Left kidney (tissue), 2 donors: Measurements from ENCODE around the gene GAS2L1. TPM values are rescaled to one million over a fixed set of nuclear protein-coding genes. Genes with fewer than 3 reads are reported as not detected.

Source experiments
- DNase-seq: peaks from one replicate; pipeline ENCODE4 v3.0.0-alpha.2; 2013
- polyA plus RNA-seq: library from polyadenylated mRNA; unstranded; fragments of 120-200 nt; gene quantifications from one replicate; pipeline ENCODE4 v1.2.1, GENCODE V29; 2013; ENCODE audit not compliant: insufficient read length

The GAS2L1 gene
- polyA plus RNA-seq, 1 donor, result 5.9 TPM

DNA sequence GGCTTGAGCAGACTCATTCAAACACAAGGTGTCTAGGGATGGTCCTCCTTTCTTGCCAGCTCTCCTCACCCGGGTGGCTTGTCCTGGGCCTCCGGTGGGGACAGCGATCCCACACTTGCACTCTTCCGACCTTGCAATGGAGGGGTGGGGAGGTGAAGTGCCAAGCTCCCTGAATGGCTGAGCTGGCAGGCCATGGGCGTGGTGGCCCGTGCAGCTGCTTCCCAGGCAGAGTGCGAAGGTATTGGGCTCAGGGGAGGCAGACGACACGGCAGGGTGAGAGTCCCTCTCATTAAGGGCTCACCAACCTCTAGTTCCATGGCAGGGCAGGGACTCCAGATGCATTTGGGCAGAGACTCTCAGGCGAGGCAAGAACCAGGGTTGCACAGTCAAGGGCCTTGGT, 20.0 kb downstream of the GAS2L1 start:
- DNase-seq, result no peak

DNA sequence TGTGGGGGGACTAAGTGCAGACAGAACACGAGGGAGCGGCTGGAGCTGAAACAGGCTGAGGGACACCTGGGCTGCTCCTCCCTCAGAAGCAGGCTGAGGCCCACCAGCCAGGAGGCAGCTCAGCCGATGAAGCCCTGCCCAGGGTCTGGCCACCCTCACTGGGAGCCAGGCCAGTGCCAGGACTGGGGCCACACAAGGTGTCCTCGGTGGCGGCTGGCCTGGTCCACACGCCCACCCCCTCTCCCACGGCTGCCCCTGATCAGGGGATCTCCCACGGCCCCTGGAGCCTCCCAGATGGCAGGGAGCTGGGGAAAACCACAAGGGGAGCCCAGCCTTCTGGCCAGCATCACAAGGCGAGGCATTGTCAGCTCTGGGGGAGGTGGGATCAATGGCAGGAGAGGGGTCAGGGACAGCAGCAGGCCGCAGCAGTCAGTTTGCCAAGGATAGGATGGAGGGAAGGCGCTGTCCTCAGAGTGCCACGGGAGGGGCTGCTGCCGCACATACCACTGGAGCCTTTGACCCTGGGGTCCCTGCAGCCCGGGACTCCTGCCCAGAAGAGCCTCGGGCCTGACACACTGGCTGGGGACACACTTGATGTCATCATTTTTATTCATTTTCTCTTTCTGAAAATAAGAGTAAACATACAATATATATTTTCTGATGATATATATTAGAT, 20.8 kb downstream of the GAS2L1 start:
- DNase-seq, result no peak

DNA sequence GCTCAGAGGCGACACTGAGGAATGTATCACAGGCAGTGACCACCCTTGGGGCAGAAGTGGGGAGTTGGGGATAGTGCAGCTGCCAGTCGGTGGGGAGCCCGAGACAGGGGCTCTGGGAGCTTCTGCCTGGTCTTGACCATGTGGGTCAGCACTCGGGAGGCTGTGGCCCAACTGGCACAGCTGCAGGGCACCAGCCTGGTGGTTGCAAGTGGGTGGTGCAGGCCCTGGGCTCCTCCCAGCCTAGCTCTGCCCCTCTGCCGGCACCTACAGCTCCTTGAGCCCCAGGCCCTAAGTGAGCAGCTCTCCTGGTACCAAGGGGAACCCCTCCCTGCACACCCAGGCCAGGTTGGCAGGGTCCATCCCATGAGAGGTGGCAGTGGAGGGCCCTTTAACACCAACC, 21.6 kb downstream of the GAS2L1 start:
- no peak for DNase-seq

DNA sequence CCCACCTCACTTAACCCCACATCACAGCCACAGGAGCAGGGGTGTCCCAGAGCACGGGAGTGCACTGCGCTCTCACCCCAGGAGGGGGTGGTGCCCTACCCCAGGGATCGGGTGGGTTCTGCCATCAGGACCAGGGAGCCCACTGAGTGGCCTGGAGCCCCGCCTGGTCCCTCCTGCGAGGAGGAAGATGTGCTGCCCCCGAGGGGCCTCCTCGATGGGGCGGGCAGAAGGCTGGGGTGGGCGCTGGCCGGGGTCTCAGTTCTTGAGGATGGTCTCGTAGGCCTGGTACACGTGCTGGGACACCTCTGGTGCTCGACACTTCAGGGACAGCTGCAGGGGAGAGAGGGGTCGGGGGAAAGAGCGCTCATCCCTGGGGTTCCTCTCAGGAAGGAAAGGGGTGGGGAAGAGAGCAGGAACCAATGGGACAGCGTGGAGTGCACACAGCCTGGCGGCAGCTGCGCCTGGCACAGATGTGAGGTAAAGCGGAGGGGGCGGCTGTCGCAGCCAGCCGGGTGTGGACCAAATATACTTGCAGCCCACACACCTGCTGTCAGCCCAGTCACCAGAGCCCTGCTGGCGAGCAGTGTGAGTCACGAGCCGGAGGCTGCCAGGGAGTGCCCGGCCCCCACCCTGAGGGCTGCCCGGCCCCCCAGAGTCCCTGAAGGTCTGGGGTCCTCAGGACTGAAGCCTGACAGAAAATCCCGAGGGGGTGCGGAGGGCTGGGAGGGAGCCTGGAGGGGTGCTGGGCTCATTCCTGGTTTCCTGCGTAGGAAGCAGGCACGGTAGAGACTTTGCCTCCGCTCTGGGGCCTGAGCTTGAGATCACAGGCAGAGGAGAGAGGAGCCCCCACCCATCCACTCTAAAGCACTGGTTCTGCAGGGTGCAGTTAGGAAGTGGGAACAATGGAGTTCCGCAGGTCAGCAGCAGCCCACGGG, 22.4 kb downstream of the GAS2L1 start:
- no peak for DNase-seq

DNA sequence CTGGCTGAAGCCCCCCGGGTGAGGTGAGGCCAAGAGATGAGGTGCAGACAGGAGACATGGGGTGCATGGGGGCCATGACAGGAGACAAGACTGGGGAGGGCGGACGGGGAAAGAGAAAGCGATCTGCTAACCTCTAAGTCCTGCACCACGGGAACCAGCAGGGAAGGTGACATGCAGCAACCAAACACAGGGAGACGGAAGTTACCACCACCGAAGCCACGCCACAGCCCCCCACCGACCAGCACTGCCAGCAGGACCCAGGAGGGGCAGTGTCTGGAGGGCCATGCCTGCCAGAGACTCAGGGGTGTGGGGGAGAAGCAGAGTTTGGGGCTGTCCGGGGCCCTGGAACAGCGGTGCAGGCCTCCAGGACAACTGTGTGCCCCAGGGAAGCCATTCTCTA, 23.1 kb downstream of the GAS2L1 start:
- no peak for DNase-seq

DNA sequence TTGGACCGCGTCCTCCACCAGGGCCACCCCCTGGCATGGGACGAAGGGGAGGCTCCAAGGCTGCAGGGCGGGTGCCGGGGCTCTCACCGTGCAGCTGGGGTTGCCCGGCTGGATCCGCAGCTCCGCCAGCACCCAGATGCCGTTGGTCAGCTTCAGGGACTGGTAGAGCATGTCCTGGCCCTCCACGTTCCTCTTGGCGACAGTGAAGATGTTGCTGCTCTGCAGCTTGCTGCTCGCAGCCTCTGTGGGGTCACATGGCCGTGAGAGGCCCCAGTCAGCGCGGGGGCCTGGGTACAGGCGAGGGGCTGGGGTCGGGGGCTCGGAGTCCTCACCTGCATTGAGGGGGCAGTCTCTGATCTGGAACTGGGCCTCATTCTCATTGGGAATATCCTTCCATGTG, 23.8 kb downstream of the GAS2L1 start:
- no peak for DNase-seq

DNA sequence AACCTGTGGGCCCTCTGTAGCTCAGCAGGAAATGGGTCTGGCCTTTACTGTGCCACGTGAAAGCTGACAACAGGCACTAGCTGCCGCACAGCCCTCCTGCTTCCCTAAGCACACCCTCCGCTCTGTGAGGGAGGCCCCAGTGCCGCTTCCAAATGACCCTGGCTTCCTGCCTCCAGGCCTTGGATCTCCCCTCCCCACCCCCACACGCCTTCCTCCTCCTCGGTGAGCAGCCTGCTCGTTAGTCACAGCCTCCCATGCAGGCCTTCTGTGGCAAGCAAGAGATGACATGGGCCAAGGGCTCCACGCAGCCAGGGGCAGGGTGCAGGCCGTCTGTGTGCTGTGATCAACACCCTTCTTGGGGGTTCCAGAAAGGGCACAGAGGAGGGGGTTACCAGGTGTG, 24.3 kb downstream of the GAS2L1 start:
- DNase-seq, result no peak

DNA sequence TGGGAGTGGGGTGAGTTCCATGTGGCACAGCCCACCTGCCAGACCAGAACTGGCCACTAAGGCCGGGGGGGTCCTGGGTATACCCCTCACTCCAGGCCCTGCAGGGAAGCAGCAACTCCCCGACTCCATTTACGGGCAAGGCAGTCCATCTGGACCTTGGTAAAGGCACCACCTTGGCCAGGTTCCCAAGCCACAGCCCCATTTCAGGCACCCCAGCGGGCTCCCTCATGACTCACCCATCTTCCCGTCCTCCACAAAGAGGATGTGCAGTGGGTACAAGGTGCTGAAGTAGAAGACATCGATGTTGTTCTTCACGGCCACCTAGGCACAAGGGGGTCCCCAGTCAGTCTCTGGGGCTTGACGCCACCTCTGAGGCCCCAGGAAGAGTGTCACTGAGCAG, 24.8 kb downstream of the GAS2L1 start:
- no peak for DNase-seq

DNA sequence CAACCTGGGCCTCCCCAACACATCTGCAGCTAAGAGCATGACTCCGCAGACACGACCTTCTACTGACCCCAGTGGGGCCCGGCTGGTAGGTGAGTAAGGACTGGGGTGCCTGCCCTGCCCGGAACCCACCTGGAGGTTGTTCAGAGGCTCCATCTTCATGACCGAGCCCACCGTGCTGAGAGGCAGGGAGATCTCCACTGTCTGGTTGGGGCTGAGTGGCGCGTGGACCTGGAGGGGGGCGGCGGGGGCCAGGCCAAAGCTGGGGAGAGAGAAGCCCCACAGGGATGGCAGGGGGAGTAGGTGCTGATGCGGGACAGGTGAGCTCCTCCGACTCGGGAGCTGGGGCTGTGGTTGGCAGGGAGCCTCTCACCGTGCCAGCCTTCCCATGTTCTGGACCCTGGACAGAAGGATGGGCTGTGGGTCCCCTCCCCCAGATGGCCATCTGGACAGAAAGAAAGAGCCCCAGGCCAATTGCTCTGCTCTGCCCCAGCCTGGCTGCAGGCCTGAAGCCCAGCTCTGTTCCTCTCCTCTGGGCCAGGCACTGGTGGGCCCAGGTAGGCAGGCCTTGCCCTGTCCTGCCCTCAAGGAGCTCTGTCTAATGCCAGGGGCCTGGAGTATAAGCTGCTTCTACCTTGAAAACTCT, 25.3 kb downstream of the GAS2L1 start:
- DNase-seq, result no peak

DNA sequence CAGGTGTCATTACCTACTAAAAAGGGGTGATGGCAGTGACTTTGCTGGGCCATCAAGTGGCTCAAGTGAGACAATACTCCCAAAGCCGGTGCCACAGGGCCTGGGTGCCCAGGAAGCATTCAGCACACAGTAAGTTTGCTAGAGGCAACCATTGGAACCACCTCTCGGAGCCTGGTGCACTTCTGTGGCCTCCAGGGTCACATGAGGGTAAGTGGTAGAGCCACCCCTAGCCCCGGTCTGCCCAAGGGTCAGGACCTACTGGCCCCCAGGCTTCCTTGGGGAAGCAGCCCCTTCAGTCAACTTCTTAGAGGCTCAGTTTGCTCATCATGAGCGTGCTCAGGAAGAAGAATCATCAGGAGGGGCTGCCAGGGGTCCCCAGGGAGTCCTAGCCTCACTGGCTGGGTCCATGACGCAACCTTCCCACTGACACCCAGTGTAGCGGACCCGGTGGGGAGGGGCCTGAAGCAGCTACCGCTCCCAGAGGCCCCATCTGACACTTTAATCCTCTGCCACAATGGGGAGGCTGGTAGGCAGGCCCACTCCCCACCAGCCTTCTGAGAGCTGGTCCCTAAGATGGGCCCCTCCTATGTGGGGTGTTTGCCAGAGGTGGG, 26.5 kb downstream of the GAS2L1 start:
- no peak for DNase-seq

DNA sequence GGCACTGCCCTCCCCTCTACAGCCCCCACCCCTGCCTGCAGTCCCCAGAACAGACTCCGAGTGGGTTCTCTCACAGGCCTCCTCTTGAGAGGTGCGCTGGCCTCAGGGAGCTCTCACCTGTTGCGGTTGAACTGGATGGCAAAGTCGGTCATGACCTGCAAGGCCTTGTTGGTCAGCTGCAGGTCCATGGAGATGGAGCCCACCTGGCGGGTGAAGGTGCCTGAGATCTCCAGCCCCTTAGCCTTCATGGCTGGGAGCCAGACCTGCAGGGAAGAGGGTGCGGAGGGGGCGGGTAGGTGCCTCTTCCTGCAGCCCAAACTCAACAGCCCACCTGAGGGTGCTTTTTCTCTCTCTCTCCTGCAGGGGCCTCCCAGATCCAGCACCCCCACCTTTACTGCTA, 27.7 kb downstream of the GAS2L1 start:
- DNase-seq, result no peak

DNA sequence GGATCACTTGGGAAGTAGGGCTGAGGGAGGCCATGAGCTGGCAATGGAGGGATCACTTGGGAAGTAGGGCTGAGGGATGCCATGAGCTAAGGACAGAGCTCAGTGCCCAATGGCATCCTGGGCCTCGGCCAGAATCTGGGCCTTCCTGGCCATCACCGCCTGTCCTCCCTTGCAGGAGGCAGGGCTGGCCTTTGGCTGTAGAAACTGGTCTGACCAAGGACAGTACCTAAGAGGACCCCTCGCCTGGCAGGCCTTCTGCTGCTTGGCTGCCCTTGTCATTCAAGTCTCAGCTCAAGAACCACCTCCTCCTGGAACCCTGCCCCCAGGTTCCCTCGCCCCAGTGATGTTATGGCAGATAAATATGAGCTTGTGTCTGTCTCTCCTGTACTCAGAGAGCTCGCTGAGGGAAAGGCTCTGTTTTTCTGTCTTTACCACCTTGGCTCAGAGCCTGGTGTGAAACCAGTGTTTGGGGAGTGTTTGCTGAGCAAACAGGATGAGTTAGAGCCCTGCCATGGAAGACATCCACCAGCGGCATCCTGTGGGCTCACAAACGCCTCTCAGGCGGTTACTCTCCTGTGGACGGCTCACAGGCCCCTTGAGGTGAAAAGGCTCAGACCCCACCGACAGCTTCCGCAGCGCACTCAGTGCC, 28.4 kb downstream of the GAS2L1 start:
- no peak for DNase-seq

DNA sequence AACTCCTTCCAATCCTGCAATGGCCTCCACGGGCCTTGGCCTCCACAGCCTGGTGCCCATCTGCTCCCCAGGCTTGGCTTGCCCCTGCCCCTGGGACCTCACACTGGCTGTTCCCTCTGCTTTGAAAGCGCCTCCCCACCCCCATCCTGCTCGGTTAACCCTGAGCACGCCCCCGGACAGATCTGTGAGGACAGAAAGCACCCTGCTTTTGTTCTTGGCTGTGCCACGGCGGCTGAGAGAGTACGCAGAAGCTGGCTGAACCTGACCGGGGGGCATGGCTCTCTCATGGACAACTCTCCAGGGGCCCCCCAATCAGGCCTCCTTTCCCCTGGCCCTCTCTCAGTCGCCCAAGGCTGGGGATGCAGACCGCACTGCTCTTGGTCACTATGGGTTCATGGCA, 29.2 kb downstream of the GAS2L1 start:
- no peak for DNase-seq

DNA sequence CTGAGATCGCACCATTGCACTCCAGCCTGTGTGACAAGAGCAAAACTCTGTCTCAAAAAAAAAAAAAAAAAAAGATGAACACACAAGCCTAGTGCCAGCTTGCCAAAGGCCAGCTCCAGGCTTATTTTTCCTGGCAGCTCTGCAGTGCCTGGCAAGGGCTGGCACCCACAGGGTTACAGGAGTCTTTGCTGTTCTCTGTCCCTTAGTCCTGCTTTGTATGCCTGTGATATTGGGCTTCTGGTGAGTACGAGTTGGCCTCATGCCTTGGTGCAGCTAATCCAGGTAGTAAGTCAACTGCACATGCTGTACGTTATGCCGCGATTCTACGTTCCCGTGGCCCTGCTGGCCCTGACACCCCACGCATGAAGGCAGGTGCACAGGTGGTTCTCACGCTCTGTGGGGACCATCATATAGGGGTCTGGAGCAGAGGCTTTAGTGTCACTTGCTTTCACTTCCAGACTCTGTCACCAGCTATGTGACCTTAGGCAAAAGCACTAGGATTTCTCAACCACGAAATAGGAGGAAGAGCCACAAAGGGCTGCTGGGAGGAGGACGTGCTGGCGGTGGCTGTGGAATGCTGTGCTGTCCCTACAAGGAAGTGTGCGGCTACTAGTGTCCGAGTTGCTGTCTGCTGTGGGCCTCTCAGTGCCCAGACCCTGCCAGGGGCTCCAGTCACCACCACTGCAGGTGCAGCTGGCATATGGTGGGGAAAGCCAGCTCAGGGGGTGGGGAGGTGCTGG, 30.5 kb downstream of the GAS2L1 start:
- DNase-seq, result no peak

DNA sequence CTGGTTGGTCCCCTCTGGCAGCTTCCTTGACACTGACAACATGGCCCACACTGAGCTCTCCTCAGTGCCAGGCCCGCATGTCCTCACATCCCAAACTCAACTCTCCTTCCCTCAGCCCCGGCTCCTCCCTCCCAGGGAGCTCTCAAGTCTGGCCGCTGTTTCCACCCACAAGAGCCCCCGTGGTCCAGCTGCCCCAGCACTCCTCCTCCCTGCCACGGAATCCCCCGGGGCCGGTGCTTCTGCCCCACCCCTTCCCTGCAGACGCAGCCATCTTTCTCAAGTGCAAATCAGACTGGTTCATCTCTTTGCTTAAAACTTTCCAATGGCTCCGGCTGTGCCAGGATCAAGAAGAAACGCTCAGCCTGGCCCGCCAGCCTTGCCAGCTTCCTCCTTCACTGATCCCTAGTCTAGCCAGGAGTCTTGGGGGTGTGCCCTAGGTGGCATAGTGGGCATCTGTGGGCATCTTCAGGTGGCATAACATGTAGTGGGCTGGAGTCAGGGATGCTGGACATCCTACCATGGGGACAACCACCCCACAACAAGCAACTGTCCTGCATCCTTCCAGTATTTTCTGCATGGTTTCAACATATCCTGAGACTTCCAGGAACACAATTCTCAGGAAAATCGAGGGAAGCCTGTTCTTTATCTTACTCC, 31.3 kb downstream of the GAS2L1 start:
- DNase-seq, result no peak

DNA sequence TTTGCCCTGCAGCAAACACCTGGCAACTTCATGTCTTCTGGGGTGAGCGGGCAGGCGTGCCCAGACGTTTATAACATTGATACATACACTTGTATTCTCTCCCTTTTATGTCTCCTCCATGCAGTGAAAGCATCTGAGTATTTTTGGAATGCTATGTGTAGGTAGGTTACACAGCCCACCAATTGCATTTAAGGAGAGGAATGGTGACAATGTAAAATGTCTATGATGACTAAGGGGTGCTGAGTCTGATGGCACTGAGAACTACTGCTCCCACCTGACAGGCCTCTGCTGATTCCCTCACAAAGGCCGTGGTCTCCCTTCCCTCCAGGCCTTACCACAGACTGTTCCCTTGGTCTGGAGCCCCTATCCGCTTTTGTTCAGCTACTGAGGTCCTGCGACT, 31.9 kb downstream of the GAS2L1 start:
- no peak for DNase-seq

DNA sequence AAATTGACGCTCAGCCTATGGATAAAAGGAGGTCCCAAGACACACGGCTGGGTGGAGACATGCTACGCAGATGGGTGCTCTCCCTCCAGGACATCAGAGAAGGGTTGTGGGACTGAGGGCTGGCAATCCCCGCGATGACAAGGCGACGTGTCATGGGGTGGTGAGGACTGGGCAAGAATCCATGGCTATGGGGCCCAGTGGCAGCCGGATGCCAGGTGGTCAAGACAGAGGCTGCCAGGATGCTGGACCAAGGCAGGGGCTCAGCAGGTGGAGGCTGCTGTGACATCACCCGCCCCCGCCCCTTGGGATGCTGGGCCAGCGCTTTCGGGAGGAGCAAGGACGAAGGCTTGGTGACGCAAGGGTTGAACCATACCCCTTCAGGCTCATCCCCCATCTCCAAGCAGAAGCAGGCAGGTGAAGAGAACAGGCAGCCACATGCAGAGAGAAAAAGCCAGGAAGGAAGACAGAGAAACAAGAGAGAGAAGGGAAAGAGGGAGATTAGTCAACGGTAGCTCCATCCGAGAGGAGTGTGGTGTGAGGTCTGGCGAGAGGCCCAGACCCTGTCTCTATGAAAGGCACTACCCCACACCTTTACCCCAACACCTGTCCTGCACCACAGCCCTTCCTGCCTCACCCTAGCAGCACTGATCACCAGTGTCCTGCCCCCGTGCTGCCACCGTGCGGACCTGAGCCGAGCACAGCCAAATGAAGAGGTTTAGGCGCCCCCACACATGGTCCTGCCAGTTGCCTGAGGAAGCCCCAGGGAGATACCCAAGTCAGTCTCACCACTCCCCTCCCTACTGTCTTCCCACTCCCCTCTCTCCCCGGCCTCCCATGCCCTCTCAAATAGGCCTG, 33.2 kb downstream of the GAS2L1 start:
- no peak for DNase-seq

DNA sequence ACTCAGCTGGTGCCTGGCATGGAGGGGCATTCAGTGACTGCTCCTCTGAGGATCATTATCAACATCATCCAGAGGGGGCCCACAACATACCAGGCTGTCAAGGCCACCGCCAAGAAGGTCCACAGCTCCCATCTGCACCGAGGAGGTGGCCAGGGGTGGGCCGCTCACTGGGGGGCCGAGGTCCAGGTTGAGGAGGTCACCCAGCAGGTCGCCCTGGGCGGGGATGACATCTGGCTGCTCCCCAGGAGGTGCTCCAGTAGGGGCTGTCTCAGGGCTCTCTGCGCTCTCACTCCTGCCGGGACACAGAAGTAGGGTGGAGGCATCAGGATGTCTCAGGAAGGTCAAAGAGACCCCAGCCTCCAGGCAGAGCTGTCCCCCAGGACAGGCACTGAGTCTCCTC, 34.1 kb downstream of the GAS2L1 start:
- no peak for DNase-seq

DNA sequence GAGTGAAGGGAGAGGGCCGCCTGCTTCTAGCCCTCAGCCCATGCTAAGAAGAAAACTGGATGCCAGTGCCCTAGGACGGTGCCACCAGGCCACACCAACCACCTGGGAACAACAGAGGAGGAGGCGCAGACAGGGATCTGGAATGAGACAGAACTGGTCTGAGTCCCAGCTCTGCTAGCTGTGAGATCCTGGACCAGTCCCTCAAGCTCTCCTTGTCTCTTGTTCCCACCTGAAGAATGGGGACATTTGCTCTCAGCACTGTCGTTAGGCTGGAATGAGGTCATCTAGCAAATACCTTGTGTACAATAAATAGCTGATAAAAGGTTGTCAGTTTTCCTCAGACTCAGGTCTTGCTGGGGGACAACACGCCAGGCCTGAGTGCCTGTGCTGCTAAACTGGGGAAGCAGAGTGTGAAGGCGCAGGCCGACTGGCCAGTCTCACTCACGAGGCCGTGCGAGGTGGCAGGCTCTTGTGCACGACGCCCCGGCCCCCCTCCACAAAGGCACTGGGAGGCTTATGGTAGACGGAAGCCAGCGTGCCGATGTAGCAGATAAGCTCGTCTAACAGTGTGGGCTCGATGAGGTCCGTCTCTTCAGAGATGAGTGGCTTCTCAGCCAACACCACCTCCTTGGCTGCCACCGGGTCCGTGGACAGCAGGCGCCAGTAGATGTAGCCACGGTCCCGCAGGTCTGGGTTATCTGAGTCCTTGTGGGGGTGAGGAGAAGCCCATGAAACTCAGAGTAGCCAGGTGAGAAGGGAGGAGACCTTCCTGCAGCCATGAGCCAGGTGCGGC, 34.8 kb downstream of the GAS2L1 start:
- DNase-seq, result no peak
